HG03064 (cell line): Measurements from ENCODE around the gene KLHL15.
"Not testable (repeated sequence)": the region's sequence is repeated elsewhere in the genome, so short reads cannot be mapped to it uniquely, and the experiment has no call there.

Experiments used
- ATAC-seq: cut with Tn5 transposase; IDR thresholded peaks from one replicate; pipeline ENCODE4 v1.9.1; 2021; ENCODE audit warnings: low read depth; ENCODE audit not compliant: unreplicated experiment

Gene KLHL15

GRCh38 chrX:24027086-24027485, at the start of gene KLHL15:
Gene KLHL15, minus strand, starts transcription at chrX:24027186. Its CDS starts 20,493 bp downstream, at chrX:24006693.
- ATAC-seq, result no peak

- ATAC-seq, result no peak
Measured at GRCh38 chrX:24069877-24070276, 42.9 kb upstream of the KLHL15 start.

DNA sequence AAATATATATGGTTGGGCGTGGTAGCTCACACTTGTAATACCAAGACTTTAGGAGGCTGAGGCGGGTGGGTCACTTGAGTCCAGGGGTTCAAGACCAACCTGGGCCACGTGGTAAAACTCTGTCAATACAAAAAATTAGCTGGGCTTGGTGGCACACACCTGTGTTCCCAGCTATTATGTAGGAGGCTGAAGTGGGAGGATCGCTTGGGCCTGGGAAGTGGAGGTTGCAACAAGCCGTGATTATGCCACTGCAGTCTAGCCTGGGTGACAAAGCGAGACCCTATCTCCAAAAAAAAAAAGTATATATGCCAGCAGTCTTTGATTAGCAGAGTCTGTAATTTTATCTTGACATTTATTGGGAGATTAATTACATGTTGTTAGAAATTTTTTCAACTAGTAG, 36.5 kb upstream of the KLHL15 start:
- no peak for ATAC-seq

DNA sequence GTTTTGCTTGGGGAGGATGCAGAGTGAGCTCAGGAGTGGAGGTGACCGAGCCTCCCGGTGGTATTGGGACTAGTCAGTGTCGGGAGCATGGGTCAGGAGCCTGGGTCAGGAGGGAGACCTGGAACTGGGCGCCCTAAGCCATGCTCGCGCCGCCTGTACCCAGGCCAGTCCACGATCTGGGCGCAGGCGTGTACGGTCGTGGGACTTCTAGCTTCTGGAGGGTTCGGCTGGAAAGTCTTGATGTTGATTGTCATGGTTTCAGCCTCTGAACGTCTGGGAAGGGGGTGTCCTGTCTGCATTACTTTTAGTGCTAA, 28.0 kb upstream of the KLHL15 start:
- peak; percentile 5 for ATAC-seq

DNA sequence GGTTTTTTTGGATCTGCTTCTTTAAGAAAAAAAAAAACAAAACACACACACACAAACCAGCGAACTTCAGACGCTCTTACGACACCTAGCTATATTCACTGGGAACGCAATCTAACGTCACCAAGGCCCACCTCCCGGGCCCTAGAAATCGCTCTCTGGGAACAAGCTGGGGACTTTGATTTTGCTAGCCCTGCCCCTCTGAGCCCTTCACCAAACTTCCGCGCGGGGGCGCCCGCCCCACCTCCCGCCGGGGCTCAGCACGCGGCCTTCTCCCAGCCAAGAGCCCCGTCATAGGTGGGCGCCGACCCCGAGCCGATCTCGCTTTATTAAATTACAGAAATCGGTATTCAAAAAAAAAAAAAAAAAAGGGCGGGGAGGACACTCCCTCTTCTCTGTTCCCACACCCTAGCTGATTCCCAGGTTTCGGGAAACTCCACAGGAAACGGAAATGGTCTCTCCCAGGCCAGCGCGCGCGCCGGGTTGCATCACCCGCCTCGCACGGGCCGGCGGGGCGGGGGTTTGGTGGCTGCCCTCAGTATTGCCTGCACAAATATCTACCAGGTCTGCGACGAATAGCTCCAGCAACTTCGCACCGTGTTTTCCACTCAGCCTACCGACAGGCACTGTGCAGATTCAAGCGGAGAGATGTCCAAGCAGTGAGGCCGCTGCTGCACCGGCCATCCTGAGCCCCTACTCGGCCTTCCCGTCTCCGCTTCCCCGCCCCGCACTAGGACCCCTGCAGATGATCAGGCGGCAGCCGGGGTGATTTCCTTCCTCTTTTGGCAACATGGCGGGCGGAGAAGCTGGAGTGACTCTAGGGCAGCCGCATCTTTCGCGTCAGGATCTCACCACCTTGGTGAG, 27.4 kb upstream of the KLHL15 start, which contains the start of gene EIF2S3:
EIF2S3 (plus strand) TSS at position 775 of the 861 bp plus-strand sequence; CDS start at position 788, 13 bp downstream.
- peak; percentile 90 for ATAC-seq

GRCh38 chrX:24050522-24051318, 23.7 kb upstream of the KLHL15 start:
- not testable (repeated sequence) for ATAC-seq

DNA sequence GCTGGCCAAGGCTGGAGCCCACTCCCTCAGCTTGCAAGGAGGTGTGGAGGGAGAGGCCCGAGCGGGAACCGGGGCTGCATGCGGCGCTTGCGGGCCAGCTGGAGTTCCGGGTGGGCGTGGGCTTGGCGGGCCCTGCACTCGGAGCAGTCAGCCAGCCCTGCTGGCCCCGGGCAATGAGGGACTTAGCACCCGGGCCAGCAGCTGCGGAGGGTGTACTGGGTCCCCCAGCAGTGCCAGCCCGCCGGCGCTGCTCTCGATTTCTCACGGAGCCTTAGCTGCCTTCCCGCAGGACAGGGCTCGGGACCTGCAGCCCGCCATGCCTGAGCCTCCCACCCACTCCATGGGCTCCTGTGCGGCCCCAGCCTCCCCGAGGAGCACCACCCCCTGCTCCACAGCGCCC, 22.7 kb upstream of the KLHL15 start:
- ATAC-seq, result not testable (repeated sequence)

GRCh38 chrX:24046060-24046459, 19.1 kb upstream of the KLHL15 start:
- ATAC-seq, result not testable (repeated sequence)

DNA sequence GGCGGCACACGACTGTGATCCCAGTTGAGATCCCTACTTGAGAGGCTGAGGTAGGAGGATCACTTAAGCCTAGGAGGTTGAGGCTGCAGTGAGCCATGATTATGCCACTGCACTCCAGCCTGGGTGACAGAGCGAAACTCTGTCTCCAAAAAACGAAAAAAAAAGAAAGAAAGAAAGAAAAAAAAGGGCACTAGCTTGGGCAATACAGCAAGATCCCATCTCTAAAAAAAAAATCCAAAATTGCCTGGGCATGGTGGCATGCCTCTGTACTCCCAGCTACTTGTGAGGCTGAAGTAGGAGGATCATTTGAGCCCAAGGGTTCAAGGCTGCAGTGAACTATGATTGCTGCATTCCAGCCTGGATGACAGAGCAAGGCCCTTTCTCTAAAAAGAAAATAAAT, 10.7 kb upstream of the KLHL15 start:
- ATAC-seq, result no peak

DNA sequence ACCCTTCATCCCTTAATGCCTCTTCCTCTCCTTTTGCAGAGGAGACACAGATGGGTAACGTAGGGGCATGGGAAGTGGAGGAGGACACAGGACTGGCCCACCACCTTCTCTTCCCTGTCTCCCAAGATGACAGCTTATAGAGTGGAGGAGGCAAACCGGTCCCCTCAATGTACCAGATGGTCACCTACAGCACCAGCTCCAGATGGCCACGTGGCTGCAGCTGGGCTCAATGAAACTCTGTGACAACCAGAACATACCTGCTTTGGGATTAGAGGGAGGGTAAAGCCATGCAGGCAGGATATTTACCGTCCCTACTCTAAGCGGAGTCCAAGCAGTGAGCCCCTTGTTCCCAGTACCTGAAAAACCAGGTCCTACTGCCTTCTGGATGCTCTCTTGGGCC, 7.5 kb upstream of the KLHL15 start:
- no peak for ATAC-seq

DNA sequence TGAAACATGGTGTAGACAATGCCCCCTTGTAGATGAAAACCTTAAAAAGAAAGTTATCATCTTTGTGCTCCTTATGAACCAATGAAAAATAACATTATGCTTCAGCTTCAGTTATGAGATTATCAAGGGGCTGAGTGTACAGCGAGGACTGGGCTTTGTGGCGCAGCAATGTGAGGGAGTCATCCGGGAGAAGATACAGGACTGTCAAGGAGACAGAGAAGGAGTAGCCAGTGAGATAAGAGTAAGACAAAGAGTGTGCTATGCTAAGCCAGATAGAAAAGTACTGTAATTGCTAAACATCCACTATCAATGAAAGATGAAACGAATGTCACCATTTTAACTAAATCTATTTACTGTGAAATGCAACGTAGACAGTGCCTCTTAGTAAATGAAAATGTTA, 3.6 kb upstream of the KLHL15 start:
- ATAC-seq, result no peak

DNA sequence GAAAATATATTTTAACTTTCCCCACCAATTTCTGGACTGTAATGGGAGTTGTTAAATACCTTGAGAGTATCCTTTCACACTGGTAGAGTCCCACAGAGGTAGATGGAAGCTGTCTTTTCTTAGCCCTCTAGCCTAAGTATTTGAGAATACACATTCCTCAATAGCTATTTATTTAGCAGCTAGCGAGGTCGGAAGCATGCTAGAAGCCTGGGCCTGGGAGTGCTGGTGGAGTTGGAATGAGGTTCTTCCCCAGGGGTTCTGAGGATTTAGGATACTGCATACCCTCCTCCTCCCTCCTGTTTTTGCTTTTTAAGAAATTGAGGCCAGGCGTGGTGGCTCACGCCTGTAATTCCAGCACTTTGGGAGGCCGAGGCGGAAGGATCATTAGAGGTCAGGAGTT, 999 bp upstream of the KLHL15 start:
- no peak for ATAC-seq

DNA sequence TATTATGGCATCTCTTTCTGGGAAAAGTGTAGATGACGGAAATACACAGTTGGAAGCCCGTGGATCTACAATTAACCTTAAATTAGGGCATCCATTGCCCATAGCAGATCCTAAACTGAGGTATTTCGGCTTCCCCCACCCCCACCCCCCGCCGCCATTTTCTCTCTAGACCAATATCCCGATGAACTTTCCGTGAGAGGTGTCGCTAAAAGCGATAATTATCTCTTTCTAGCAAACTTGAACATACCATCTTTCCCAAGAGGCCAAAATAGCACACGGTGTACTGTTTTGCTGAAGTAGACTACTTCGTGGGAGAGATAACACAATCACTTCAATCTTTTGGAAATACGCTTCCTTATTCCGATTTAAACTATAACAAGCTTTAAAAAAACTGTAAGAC, 554 bp downstream of the KLHL15 start:
- ATAC-seq, result no peak

DNA sequence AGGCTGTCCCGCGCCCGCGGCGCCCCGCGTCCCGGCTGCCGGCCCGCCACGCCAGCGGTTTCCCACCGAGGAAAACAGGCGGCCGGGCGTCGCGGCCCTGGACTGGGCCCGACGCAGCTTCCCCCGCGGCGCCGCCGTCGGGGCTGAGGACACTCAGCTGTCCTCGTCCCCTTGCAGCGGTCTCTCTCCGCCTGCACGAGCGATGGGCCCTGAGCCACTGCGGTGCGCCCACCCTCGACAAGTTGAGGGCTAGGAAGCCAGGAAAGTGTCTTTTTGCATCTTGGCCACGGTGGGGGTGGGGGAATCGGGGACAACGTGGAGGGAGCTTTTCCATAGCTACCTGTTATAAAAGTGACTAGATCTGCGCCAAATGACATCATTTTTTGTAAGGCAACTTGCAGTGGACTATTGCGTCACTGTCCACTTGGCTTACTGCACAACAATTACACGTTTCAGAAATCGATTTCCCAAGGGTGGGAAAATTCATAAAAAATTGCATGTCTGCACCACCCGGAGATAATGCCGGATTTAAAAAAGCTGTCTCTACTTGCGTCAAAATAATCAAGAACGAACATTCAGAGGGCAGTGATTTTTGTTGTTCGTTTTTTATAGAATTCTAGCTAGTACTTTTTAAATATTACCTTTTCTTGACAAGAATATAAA, 1.1 kb downstream of the KLHL15 start:
- peak; percentile 30 for ATAC-seq

- peak; percentile 70 for ATAC-seq
Measured at GRCh38 chrX:24024819-24025740, 1.9 kb downstream of the KLHL15 start.

DNA sequence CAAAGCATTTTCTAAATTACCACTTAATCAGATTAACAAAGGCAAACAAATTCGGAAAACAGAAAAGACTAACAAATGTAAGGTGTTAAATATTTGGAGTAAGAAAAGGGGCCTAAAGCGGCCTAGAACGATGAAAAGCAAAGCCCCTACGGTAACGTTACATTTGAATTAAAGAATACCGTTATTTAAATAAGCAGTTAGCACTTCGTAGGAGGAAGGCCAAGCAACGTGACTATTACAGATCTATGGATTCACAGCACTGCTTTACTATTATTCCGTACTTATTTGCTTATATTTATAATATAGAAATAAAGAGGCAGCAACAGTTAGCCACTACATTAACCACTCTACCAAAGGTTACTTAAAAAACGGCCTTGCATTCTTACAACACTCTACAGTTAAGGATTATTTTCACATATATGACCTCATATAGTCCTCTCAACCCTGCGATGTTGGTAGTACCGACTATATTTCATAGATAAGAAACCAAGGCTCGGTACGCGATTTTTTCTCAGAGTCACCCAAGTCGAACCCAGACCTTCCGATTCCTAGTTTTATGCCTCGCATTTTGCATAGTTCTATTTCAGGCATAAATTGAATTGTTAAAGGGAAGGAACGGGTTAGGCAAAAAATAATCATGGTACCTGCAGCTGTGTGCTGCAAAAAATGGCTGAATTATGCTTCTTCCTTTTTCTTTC, 2.9 kb downstream of the KLHL15 start:
- ATAC-seq, result no peak

DNA sequence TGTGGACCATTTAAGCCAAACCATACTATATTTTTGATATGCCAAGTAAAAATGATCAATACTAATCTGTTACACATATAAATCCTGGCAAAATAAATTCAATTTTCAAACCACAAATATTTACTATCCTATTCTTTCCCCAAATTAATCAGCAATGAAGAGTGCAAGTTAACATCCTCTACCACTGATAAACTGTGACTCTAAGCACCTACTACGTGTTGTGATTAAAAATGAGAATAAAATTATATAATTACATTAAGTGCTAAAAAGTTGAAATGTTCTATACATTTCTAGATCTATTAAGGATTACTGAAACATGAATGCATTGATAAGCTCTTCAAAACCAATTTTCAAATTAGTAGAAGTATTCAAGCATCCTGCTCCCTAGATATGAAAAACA, 3.4 kb downstream of the KLHL15 start:
- ATAC-seq, result no peak

DNA sequence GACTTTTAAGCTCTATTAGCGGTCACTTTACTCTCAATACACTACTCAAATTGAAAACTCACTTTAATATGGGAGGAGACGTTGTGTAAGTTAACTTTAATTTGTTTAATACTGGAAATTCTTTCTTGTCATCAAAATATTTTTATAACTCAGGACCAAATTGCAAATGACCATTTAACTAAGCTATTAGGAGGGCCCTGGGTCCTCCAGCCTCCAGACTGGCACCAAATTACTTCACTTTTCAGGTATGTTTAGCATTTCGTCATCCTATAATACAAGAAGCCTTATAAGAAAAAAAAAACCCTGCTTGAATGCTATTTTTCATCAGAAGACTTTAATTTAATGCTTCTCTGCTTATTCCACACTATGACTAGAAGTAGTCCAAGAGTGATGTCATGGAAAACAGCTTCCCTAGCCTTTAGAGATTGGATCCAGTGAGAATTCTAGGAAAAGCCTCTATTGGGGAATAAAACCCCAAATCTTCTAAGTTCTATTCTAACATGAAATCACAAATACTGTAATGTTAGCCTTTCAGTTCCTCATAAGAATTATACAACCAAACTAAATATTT, 6.6 kb downstream of the KLHL15 start:
- no peak for ATAC-seq

DNA sequence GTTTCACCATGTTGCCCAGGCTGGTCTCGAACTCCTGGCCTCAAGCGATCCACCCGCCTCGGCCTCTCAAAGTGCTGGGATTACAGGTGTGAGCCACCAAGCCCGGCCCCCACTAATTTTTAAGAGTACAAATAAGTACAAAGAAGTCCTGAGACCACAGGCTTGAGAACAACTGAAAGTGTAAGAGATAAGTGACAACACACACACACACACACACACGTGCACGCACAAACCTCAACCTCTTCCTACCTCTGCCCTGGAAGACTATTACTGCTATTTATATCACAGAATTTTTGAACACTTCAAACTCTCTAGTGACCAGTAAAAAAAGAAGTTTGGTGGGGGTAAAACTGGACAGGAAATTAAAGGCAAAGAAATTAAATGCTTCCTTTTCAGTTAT, 7.5 kb downstream of the KLHL15 start:
- no peak for ATAC-seq
